ENCODE data around the gene ARMH4.

- no peak for TF ChIP-seq CTCF (IDR thresholded peaks at IDR 0.05)
- TF ChIP-seq POLR2A (IDR thresholded peaks at IDR 0.05): no peak
Measured at GRCh38 chr14:58014778-58015177, 137.2 kb downstream of the ARMH4 start.

All from suprapubic skin (tissue), 3 donors.